Stimulated activated CD4-positive, alpha-beta T cell treated with anti-CD3 and anti-CD28 coated beads, Interleukin-4, amount 100 ng/mL, for 4 hours (primary cell): ENCODE results near the gene PI4K2A.

ENCODE experiments used
- DNase-seq, 2 experiments: peaks; one replicate each; pipeline ENCODE4 v3.0.0-alpha.2; 2020

PI4K2A gene

GRCh38 chr10:97707134-97707861, 66.8 kb downstream of the PI4K2A start:
- no peak for DNase-seq

- no peak for DNase-seq
These were observed 67.7 kb downstream of the PI4K2A start for GRCh38 chr10:97708167-97708566.

- peak; percentile 16 to 39 for DNase-seq
These were observed 68.8 kb downstream of the PI4K2A start for GRCh38 chr10:97708976-97709946.

GRCh38 chr10:97711640-97712572, 71.4 kb downstream of the PI4K2A start:
- DNase-seq, result no peak

GRCh38 chr10:97713339-97713825, 72.9 kb downstream of the PI4K2A start, which contains the start of gene MARVELD1:
MARVELD1 (plus strand) TSS chr10:97713730; CDS start chr10:97713877, 147 bp downstream.
- DNase-seq, result peak in 1 of 2 experiments; percentile 24

GRCh38 chr10:97713826-97714400, 73.4 kb downstream of the PI4K2A start:
- DNase-seq, result peak; percentile 43 to 45

GRCh38 chr10:97714401-97715258, 74.2 kb downstream of the PI4K2A start:
- DNase-seq, result no peak

- DNase-seq, result no peak
These were observed 74.9 kb downstream of the PI4K2A start for GRCh38 chr10:97715259-97715874.

- no peak for DNase-seq
These were observed 77.2 kb downstream of the PI4K2A start for GRCh38 chr10:97717627-97718026.

- DNase-seq, result no peak
These were observed 77.7 kb downstream of the PI4K2A start for GRCh38 chr10:97718178-97718577.

GRCh38 chr10:97718659-97719142, 78.2 kb downstream of the PI4K2A start:
- DNase-seq, result no peak

- no peak for DNase-seq
These were observed 79.1 kb downstream of the PI4K2A start for GRCh38 chr10:97719602-97720001.

GRCh38 chr10:97721871-97722780, 81.7 kb downstream of the PI4K2A start:
- DNase-seq, result no peak

GRCh38 chr10:97723001-97723400, 82.5 kb downstream of the PI4K2A start:
- no peak for DNase-seq

- DNase-seq, result no peak
These were observed 84.0 kb downstream of the PI4K2A start for GRCh38 chr10:97724341-97724941.
